Measurements from ENCODE around the gene CTNNAL1.

CTNNAL1 gene

GRCh38 chr9:108905494-108905893 is 107.8 kb downstream of the CTNNAL1 start:
- TF ChIP-seq TAF1 (IDR thresholded peaks at IDR 0.05; ENCODE audit: low read depth) = no peak
- no peak for TF ChIP-seq NFIC (IDR thresholded peaks at IDR 0.05)
- no peak for TF ChIP-seq EGR1 (IDR thresholded peaks at IDR 0.05)
- no peak for TF ChIP-seq CREB1 (IDR thresholded peaks at IDR 0.05; ENCODE audit: low read depth)
- no peak for TF ChIP-seq TCF12 (IDR thresholded peaks at IDR 0.05; ENCODE audit: low read depth)
- TF ChIP-seq EP300 (IDR thresholded peaks at IDR 0.05; ENCODE audit: borderline replicate concordance) = no peak
- TF ChIP-seq, protein P1, sequence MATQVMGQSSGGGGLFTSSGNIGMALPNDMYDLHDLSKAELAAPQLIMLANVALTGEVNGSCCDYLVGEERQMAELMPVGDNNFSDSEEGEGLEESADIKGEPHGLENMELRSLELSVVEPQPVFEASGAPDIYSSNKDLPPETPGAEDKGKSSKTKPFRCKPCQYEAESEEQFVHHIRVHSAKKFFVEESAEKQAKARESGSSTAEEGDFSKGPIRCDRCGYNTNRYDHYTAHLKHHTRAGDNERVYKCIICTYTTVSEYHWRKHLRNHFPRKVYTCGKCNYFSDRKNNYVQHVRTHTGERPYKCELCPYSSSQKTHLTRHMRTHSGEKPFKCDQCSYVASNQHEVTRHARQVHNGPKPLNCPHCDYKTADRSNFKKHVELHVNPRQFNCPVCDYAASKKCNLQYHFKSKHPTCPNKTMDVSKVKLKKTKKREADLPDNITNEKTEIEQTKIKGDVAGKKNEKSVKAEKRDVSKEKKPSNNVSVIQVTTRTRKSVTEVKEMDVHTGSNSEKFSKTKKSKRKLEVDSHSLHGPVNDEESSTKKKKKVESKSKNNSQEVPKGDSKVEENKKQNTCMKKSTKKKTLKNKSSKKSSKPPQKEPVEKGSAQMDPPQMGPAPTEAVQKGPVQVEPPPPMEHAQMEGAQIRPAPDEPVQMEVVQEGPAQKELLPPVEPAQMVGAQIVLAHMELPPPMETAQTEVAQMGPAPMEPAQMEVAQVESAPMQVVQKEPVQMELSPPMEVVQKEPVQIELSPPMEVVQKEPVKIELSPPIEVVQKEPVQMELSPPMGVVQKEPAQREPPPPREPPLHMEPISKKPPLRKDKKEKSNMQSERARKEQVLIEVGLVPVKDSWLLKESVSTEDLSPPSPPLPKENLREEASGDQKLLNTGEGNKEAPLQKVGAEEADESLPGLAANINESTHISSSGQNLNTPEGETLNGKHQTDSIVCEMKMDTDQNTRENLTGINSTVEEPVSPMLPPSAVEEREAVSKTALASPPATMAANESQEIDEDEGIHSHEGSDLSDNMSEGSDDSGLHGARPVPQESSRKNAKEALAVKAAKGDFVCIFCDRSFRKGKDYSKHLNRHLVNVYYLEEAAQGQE (IDR thresholded peaks at IDR 0.05; ENCODE audit: low read depth) = no peak
- TF ChIP-seq RAD21 (IDR thresholded peaks at IDR 0.05; ENCODE audit: low read depth) = no peak
- TF ChIP-seq USF1 (IDR thresholded peaks at IDR 0.05) = no peak
- TF ChIP-seq MAX (IDR thresholded peaks at IDR 0.05) = no peak
- TF ChIP-seq CEBPB (IDR thresholded peaks at IDR 0.05) = no peak
- no peak for TF ChIP-seq TEAD4 (IDR thresholded peaks at IDR 0.05)
- TF ChIP-seq YY1 (IDR thresholded peaks at IDR 0.05; ENCODE audit: low read depth) = no peak
- TF ChIP-seq FOXM1 (IDR thresholded peaks at IDR 0.05; ENCODE audit: borderline replicate concordance, low read depth) = no peak

DNA sequence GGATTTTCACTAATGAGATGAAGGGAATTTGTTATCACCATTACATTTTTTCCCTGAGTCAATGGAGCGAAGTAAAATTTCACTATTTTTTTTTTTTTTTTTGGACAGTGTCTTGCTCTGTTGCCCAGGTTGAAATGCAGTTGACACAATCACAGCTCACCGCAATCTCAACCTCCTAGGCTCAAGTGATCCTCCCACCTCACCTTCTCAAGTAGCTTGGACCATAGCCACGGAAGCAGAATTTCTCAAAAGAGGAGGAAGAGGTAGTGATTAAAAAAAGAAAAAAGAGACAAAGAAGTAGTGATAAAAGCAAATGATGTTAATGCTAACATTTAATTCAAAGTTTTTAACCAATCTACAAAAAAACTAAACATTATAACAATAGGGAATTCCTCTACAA is 109.1 kb downstream of the CTNNAL1 start:
- TF ChIP-seq NFIC (IDR thresholded peaks at IDR 0.05) (no peak), EGR1 (IDR thresholded peaks at IDR 0.05) (no peak), YY1 (IDR thresholded peaks at IDR 0.05; ENCODE audit: low read depth) (no peak), TEAD4 (IDR thresholded peaks at IDR 0.05) (no peak), MAX (IDR thresholded peaks at IDR 0.05) (no peak), RAD21 (IDR thresholded peaks at IDR 0.05; ENCODE audit: low read depth) (no peak), CREB1 (IDR thresholded peaks at IDR 0.05; ENCODE audit: low read depth) (no peak), FOXM1 (IDR thresholded peaks at IDR 0.05; ENCODE audit: borderline replicate concordance, low read depth) (no peak), USF1 (IDR thresholded peaks at IDR 0.05) (no peak), TCF12 (IDR thresholded peaks at IDR 0.05; ENCODE audit: low read depth) (no peak), CEBPB (IDR thresholded peaks at IDR 0.05) (no peak)

DNA sequence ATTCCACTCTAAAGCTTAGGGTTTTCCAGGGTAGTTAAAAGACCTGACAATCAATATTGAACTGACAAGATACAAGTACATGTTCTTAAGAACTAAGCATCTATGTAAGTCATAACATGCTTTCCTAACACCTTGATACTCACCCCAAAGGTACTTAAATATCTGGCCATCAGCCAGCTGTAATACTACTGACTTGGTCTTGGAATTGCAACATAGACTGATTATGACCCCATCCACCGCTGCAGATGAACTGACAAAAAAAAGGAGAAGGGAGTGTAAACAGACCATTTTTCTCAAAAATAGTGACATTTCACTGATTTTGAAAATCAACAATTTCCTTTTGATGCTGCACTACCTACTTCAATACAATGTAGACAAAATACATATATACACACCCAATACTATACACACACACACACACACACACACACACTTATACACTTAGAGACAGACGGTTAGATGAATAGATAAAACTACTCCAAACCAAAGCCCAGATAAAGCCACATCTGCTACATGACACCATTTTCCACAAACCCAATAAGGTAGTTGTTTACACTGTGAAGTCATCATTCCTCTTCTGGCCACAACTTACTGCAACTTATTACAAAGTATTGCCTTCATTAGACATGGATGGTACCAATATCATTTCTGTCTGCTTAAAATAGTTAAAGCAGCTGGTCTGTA is 109.7 kb downstream of the CTNNAL1 start:
- TF ChIP-seq EP300 (IDR thresholded peaks at IDR 0.05; ENCODE audit: borderline replicate concordance) = no peak
- TF ChIP-seq ZBTB7A (IDR thresholded peaks at IDR 0.05; ENCODE audit: low read depth) = no peak
- TF ChIP-seq CREB1 (IDR thresholded peaks at IDR 0.05; ENCODE audit: low read depth) = no peak
- no peak for TF ChIP-seq RAD21 (IDR thresholded peaks at IDR 0.05; ENCODE audit: low read depth)
- no peak for TF ChIP-seq FOXM1 (IDR thresholded peaks at IDR 0.05; ENCODE audit: borderline replicate concordance, low read depth)
- no peak for TF ChIP-seq CEBPB (IDR thresholded peaks at IDR 0.05)
- no peak for TF ChIP-seq MAX (IDR thresholded peaks at IDR 0.05)
- TF ChIP-seq YY1 (IDR thresholded peaks at IDR 0.05; ENCODE audit: low read depth) = no peak
- no peak for TF ChIP-seq USF1 (IDR thresholded peaks at IDR 0.05)
- no peak for TF ChIP-seq TAF1 (IDR thresholded peaks at IDR 0.05; ENCODE audit: low read depth)
- no peak for TF ChIP-seq EGR1 (IDR thresholded peaks at IDR 0.05)
- TF ChIP-seq NFIC (IDR thresholded peaks at IDR 0.05) = no peak
- TF ChIP-seq TCF12 (IDR thresholded peaks at IDR 0.05; ENCODE audit: low read depth) = no peak

- TF ChIP-seq FOXM1 (IDR thresholded peaks at IDR 0.05; ENCODE audit: borderline replicate concordance, low read depth) = no peak
Measured at GRCh38 chr9:108900176-108900575, 113.1 kb downstream of the CTNNAL1 start.

DNA sequence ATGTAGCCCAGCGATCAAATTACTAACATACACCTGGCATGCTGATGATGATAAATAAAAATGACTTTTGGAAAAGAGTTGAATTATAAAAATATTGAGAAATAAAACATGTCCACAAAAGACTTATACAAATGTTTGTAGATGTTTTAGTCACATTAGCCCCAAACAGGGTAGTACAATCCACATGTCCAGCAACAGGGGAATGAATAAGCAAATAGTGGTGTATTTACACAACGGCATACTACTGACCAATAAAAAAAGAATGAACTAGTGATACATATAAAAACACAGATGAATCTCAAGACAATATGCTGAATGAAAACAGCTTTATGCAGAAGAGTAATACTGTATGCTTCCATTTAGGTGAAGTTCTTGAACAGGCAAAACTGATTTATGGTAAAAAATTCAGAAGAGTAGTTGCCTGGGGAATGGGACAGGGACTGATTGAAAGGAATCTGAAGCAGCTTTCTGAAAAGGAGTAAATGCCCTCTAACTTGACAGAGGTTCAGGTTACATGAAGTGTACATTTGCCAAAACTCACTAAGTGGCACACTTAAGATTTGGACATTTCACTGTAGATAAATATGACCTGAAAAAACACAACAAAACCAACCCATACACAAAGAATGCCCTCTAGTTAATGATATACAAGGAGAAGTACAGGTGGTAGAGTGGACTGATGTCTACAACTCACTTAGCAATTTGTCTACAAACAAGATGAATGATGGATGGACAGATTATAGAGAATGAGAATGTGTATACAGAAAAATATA is 115.8 kb downstream of the CTNNAL1 start:
- TF ChIP-seq CREB1 (IDR thresholded peaks at IDR 0.05; ENCODE audit: low read depth) (no peak), TEAD4 (IDR thresholded peaks at IDR 0.05) (no peak), EGR1 (IDR thresholded peaks at IDR 0.05) (no peak), ZBTB7A (IDR thresholded peaks at IDR 0.05; ENCODE audit: low read depth) (no peak), YY1 (IDR thresholded peaks at IDR 0.05; ENCODE audit: low read depth) (no peak), TAF1 (IDR thresholded peaks at IDR 0.05; ENCODE audit: low read depth) (no peak), TCF12 (IDR thresholded peaks at IDR 0.05; ENCODE audit: low read depth) (no peak), NFIC (IDR thresholded peaks at IDR 0.05) (no peak), RAD21 (IDR thresholded peaks at IDR 0.05; ENCODE audit: low read depth) (no peak), EP300 (IDR thresholded peaks at IDR 0.05; ENCODE audit: borderline replicate concordance) (no peak), USF1 (IDR thresholded peaks at IDR 0.05) (no peak), CEBPB (IDR thresholded peaks at IDR 0.05) (no peak)
- TF ChIP-seq, protein P1 (IDR thresholded peaks at IDR 0.05; ENCODE audit: low read depth) = no peak

Measured in Ishikawa (cell line).